Liver (tissue), 9 donors: ENCODE data around the gene FNDC10. TPM values are rescaled to one million over a fixed set of nuclear protein-coding genes. Genes with fewer than 3 reads are reported as not detected.
A peak's percentile ranks its signal among the peaks of the same experiment; 100 is the strongest.

Source experiments
- DNase-seq: peaks from one replicate; pipeline ENCODE4 v3.0.0-alpha.2; 2017; ENCODE audit warnings: low spot score
- H3K27ac ChIP-seq, 2 donors: one replicate each; pipeline ENCODE4 v1.7.0; 2013; ENCODE audit warnings: inconsistent platforms in 2 of 2, low read length in 2 of 2, control low read depth in 1 of 2, low read depth in 1 of 2, mild to moderate bottlenecking in 1 of 2
- H3K27me3 ChIP-seq, 4 donors: one replicate each; pipeline versions ENCODE4 v1.6.1 to v1.7.0; 2013; ENCODE audit warnings: low read length in 3 of 4, inconsistent platforms in 1 of 4, mild to moderate bottlenecking in 1 of 4, moderate library complexity in 1 of 4; ENCODE audit not compliant: control insufficient read depth in 4 of 4, insufficient read depth in 4 of 4
- H3K36me3 ChIP-seq, 4 donors: one replicate each; pipeline versions ENCODE4 v1.6.1 to v1.7.0; 2013; ENCODE audit warnings: low read length in 3 of 4, mild to moderate bottlenecking in 3 of 4, low read depth in 1 of 4, moderate library complexity in 1 of 4; ENCODE audit not compliant: control insufficient read depth in 4 of 4, insufficient read depth in 3 of 4
- H3K4me1 ChIP-seq, 4 donors: one replicate each; pipeline versions ENCODE4 v1.6.1 to v1.7.0; 2013; ENCODE audit warnings: low read length in 3 of 4, mild to moderate bottlenecking in 3 of 4, moderate library complexity in 1 of 4; ENCODE audit not compliant: control insufficient read depth in 4 of 4, insufficient read depth in 4 of 4
- H3K4me3 ChIP-seq, 3 donors: one replicate each; pipeline versions ENCODE4 v1.6.1 to v1.7.0; 2013; ENCODE audit warnings: low read length in 3 of 3, control low read depth in 1 of 3, low read depth in 1 of 3, mild to moderate bottlenecking in 1 of 3
- H3K9ac ChIP-seq, 2 donors: one replicate each; pipeline ENCODE4 v1.7.0; 2013; ENCODE audit warnings: low read length in 2 of 2, mild to moderate bottlenecking in 2 of 2, moderate library complexity in 2 of 2, control low read depth in 1 of 2, low read depth in 1 of 2
- H3K9me3 ChIP-seq, 4 donors: one replicate each; pipeline versions ENCODE4 v1.6.1 to v1.7.0; 2013; ENCODE audit warnings: low read length in 3 of 4; ENCODE audit not compliant: control insufficient read depth in 4 of 4
- CTCF ChIP-seq: fragments of 150-350 bp; IDR thresholded peaks from 2 replicates; pipeline ENCODE4 v1.5.1; 2017; ENCODE audit warnings: improper control_type of control experiment, low read depth, low read length; ENCODE audit not compliant: missing input control
- EGR1 ChIP-seq, 2 donors: IDR thresholded peaks; 2 replicates each; pipeline ENCODE4 v1.6.1; 2016 to 2018; ENCODE audit warnings: antibody characterized with exemption in 2 of 2, low read depth in 2 of 2
- FOXA1 ChIP-seq: IDR thresholded peaks from 2 replicates; pipeline ENCODE4 v1.6.1; 2016; ENCODE audit warnings: antibody characterized with exemption
- HNF4A ChIP-seq, 2 donors: conservative IDR thresholded peaks; 2 replicates each; pipeline ENCODE4 v1.6.1; 2016; ENCODE audit warnings: antibody characterized with exemption in 2 of 2, mild to moderate bottlenecking in 2 of 2
- HNF4G ChIP-seq: IDR thresholded peaks from 2 replicates; pipeline ENCODE4 v1.6.1; 2016; ENCODE audit warnings: antibody characterized with exemption
- MAX ChIP-seq: IDR thresholded peaks from 2 replicates; pipeline ENCODE4 v1.6.1; 2016; ENCODE audit warnings: antibody characterized with exemption
- NR2F2 ChIP-seq: IDR thresholded peaks from 2 replicates; pipeline ENCODE4 v1.6.1; 2016; ENCODE audit warnings: antibody characterized with exemption
- REST ChIP-seq: IDR thresholded peaks from 2 replicates; pipeline ENCODE4 v1.6.1; 2016; ENCODE audit warnings: antibody characterized with exemption, mild to moderate bottlenecking
- RXRA ChIP-seq, 2 donors: IDR thresholded peaks; 2 replicates each; pipeline ENCODE4 v1.6.1; 2017 to 2018; ENCODE audit warnings: antibody characterized with exemption in 2 of 2, mild to moderate bottlenecking in 1 of 2
- TAF1 ChIP-seq: conservative IDR thresholded peaks from 2 replicates; pipeline ENCODE4 v1.6.1; 2016; ENCODE audit warnings: antibody characterized with exemption, mild to moderate bottlenecking
- WGBS: extraction: QIAGEN DNeasy Blood & Tissue Kit; methylation state at CpG from one replicate; pipeline ENCODE4 v1.1.7; 2013; 5-methylcytosine and 5-hydroxymethylcytosine counted together
- polyA plus RNA-seq, 2 donors: library from polyadenylated mRNA; stranded (reverse) in 1 of 2; unstranded in 1 of 2; fragments of 200-250 nt in 1 of 2; fragments of >200 nt in 1 of 2; fragmentation: Nextera tagmentation in 1 of 2; extraction: Ambion mirVana in 1 of 2; gene quantifications; one replicate each; pipeline versions ENCODE4 v1.2.1 to v1.2.3, GENCODE V29; 2013 to 2015
- total RNA-seq, 2 donors: library from RNA; depleted of rRNA; stranded (reverse); fragments of >200 nt; gene quantifications; one replicate each; pipeline ENCODE4 v1.2.3, GENCODE V29; 2014
- donor health status: healthy.
- donor health status: healthy.
- donor health status: healthy.
- donor health status: healthy.
- donor health status: healthy.

FNDC10 gene
- total and polyA plus RNA-seq, 4 donors: 0.08 to 0.58 (median 0.25) TPM

- H3K4me1 ChIP-seq: peaks cover 11 to 58% (median 46%) of the 10 kb centered on the region in 4 donors
- 3% methylated on average over 80 of the region's 80 CpGs for WGBS
Measured at GRCh38 chr1:1616045-1616790, 16.3 kb upstream of the FNDC10 start.

More at GRCh38 chr1:1616045-1616790, 16.3 kb upstream of the FNDC10 start:
- Histone ChIP-seq H3K4me3 (peak overlapping the region; percentile 53 to 97 (median 85)), H3K9me3 (no peaks in the 10 kb centered on the region), H3K36me3 (peaks cover 0 to 6% (median 0%) of the 10 kb centered on the region in 4 donors), H3K27ac (peak overlapping the region; percentile 94 to 100), H3K27me3 (no peaks in the 10 kb centered on the region), H3K9ac (peak overlapping the region in 1 of 2 donors; percentile 95)
- TF ChIP-seq EGR1 (IDR thresholded peaks at IDR 0.05; ENCODE audit: low read depth in 2 of 2) (no peak), TAF1 (no peak), HNF4G (no peak), MAX (no peak), NR2F2 (no peak), HNF4A (conservative IDR thresholded peaks at IDR 0.05) (no peak), FOXA1 (no peak), REST (no peak), CTCF (no peak), RXRA (IDR thresholded peaks at IDR 0.05) (no peak)
- peak; percentile 55 for DNase-seq
